Fibroblast of lung (primary cell): Measurements from ENCODE around the gene ITPK1.

ENCODE experiments used
- EZH2 ChIP-seq: IDR thresholded peaks from 2 replicates; pipeline ENCODE4 v1.5.1; 2012; ENCODE audit warnings: low read length, control low read depth, mild to moderate bottlenecking; ENCODE audit errors: missing control alignments
- TF ChIP-seq, protein P1 (sequence below), 2 donors: IDR thresholded peaks in 1 of 2; conservative IDR thresholded peaks in 1 of 2; 1 replicate in 1 of 2; 2 replicates in 1 of 2; pipeline ENCODE4 v1.5.1; 2011 to 2012; ENCODE audit warnings: low read length in 2 of 2, control low read depth in 1 of 2, inconsistent platforms in 1 of 2, low read depth in 1 of 2, mild to moderate bottlenecking in 1 of 2

DNA sequence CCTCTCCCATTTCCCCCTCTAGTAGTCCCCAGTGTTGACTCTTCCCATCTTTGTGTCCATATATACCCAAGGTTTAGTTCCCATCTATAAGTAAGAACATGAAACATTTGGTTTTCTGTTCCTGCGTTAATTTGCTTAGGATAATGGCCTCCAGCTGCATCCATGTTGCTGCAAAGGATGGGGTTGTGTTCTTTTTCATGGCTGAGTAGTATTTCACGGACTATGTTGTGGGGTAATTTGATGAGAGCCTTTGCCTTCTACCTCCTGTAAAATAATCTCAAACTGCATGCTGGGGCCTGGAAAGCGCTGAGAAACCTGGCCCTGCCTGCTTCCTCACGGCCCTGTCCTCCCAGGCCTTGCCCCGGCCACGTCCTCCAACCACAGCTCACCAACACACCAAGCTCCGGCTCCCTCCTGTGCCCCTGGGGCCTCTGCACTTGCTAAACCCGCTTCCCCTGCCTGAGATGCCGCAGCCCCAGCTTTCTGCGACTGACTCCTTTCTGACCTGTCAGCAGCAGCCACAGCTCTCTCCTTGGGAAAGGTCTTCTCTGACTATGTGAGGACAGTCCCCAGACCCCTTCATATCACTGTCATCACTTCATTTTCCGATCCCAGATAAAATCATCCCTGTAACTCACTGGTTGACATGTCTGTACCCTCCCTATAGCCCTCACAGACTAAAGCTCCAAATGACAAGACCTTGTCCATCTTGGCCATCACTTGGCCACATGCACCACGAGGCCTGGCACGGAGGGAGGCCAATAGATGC is 19.8 kb downstream of the ITPK1 start:
- TF ChIP-seq EZH2, result no peak
- TF ChIP-seq, protein P1, sequence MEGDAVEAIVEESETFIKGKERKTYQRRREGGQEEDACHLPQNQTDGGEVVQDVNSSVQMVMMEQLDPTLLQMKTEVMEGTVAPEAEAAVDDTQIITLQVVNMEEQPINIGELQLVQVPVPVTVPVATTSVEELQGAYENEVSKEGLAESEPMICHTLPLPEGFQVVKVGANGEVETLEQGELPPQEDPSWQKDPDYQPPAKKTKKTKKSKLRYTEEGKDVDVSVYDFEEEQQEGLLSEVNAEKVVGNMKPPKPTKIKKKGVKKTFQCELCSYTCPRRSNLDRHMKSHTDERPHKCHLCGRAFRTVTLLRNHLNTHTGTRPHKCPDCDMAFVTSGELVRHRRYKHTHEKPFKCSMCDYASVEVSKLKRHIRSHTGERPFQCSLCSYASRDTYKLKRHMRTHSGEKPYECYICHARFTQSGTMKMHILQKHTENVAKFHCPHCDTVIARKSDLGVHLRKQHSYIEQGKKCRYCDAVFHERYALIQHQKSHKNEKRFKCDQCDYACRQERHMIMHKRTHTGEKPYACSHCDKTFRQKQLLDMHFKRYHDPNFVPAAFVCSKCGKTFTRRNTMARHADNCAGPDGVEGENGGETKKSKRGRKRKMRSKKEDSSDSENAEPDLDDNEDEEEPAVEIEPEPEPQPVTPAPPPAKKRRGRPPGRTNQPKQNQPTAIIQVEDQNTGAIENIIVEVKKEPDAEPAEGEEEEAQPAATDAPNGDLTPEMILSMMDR (conservative IDR thresholded peaks at IDR 0.05 in 1 of 2, IDR thresholded peaks at IDR 0.05 in 1 of 2; ENCODE audit: low read depth in 1 of 2, low read length in 2 of 2), result no peak
